Measurements from ENCODE around the gene MEF2C. TPM values are rescaled to one million over a fixed set of nuclear protein-coding genes. Genes with fewer than 3 reads are reported as not detected.

MEF2C gene
- total RNA-seq, 1 experiment from 2014 or later = 13.0 TPM

GRCh38 chr5:88836195-88836838, 46.7 kb downstream of the MEF2C start:
- DNase-seq (ENCODE audit: low read depth, low spot score) (no peak), ATAC-seq (no peak)
- BruUV-seq (replicated peaks) = no TSS peak
- no peak for TF ChIP-seq ZFX (IDR thresholded peaks at IDR 0.05)
- H3K9me3 ChIP-seq (ENCODE audit: control insufficient read depth in 1 of 2, insufficient read depth in 1 of 2, low read depth in 1 of 2, low read length in 2 of 2) = no peaks in the 10 kb centered on the region
- no peaks in the 10 kb centered on the region for H3K79me2 ChIP-seq (ENCODE audit: insufficient read depth, low read length)
- H3K27ac ChIP-seq (ENCODE audit: low read depth, low read length) = no peak overlapping the region
- H3K9me2 ChIP-seq (ENCODE audit: insufficient read depth) = no peaks in the 10 kb centered on the region
- H3K27me3 ChIP-seq (ENCODE audit: insufficient read depth, low read length) = no peaks in the 10 kb centered on the region
- ChIA-PET CTCF (no interaction called here), POLR2A (no interaction called here), RAD21 (ENCODE audit: low non-redundant PET in 1 of 2, low total read pairs in 2 of 2, uncharacterized antibody in 2 of 2, unreplicated experiment in 2 of 2) (no interaction called here)
- H3K4me2 ChIP-seq (ENCODE audit: low read length) = 0 out of 2 replicates have a peak overlapping the region, but pooled peaks have one; percentile 5
- H3K4me3 ChIP-seq (replicated peaks in 1 of 2; ENCODE audit: low read depth in 1 of 2, low read length in 2 of 2) = no peak overlapping the region
- H2AFZ ChIP-seq (ENCODE audit: low read depth, low read length, poor library complexity, severe bottlenecking) = no peak overlapping the region
- no peak overlapping the region for H3K9ac ChIP-seq (ENCODE audit: low read length)
- no peaks in the 10 kb centered on the region for H4K20me1 ChIP-seq (ENCODE audit: insufficient read depth)
- no peaks in the 10 kb centered on the region for H3K36me3 ChIP-seq (ENCODE audit: control insufficient read depth in 1 of 2, insufficient read depth in 2 of 2, low read length in 2 of 2)
- no peaks in the 10 kb centered on the region; a peak in 1 of 4 replicates for H3K4me1 ChIP-seq (ENCODE audit: control insufficient read depth in 1 of 2, insufficient read depth in 2 of 2, low read length in 2 of 2)
- intact Hi-C loops (cut with micrococcal nuclease) = no loop called here

DNA sequence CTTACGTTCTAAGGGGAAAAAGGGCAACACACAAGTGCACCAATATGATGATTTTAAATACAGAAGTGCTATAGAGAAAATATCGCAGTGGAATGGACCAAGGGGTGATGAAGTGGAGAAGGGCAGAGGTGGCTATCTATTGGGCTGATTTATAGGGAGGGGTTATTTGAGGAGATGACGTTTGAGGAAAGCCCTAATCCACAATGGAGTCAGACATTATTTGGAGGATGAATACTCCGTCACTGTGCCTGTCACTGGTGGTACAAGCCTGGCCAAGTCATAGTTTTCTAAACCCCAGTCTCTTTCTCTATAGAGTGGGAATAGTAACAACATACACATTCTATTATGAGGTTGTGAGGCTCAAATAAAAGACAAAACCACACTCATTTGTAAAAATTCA, 48.5 kb downstream of the MEF2C start:
- no peak overlapping the region for H3K4me3 ChIP-seq (replicated peaks in 1 of 2; ENCODE audit: low read depth in 1 of 2, low read length in 2 of 2)
- BruUV-seq (replicated peaks) = no TSS peak
- no peaks in the 10 kb centered on the region for H3K36me3 ChIP-seq (ENCODE audit: control insufficient read depth in 1 of 2, insufficient read depth in 2 of 2, low read length in 2 of 2)
- H2AFZ ChIP-seq (ENCODE audit: low read depth, low read length, poor library complexity, severe bottlenecking) = no peak overlapping the region
- H3K27ac ChIP-seq (ENCODE audit: low read depth, low read length) = no peak overlapping the region
- DNase-seq (ENCODE audit: low read depth, low spot score) (no peak), ATAC-seq (no peak)
- no peaks in the 10 kb centered on the region for H3K9me2 ChIP-seq (ENCODE audit: insufficient read depth)
- intact Hi-C loops (cut with micrococcal nuclease) = no loop called here
- H3K4me2 ChIP-seq (ENCODE audit: low read length) = no peak overlapping the region
- H3K79me2 ChIP-seq (ENCODE audit: insufficient read depth, low read length) = no peaks in the 10 kb centered on the region
- no peaks in the 10 kb centered on the region for H3K9me3 ChIP-seq (ENCODE audit: control insufficient read depth in 1 of 2, insufficient read depth in 1 of 2, low read depth in 1 of 2, low read length in 2 of 2)
- peaks cover 0 to under 1% of the 10 kb centered on the region in 2 experiments; a peak in 2 of 4 replicates for H3K4me1 ChIP-seq (ENCODE audit: control insufficient read depth in 1 of 2, insufficient read depth in 2 of 2, low read length in 2 of 2)
- no peaks in the 10 kb centered on the region for H3K27me3 ChIP-seq (ENCODE audit: insufficient read depth, low read length)
- H4K20me1 ChIP-seq (ENCODE audit: insufficient read depth) = no peaks in the 10 kb centered on the region
- CTCF ChIA-PET = no interaction called here
- no peak for TF ChIP-seq EZH2phosphoT487 (IDR thresholded peaks at IDR 0.05; ENCODE audit: borderline replicate concordance)
- TF ChIP-seq REST (IDR thresholded peaks at IDR 0.05; ENCODE audit: low read depth) = no peak
- no peak for TF ChIP-seq SP1 (IDR thresholded peaks at IDR 0.05; ENCODE audit: low read depth)
- no peak for TF ChIP-seq ELF1 (IDR thresholded peaks at IDR 0.05; ENCODE audit: borderline replicate concordance, low read depth)
- no peak for TF ChIP-seq MAX (IDR thresholded peaks at IDR 0.05)
- no peak for TF ChIP-seq ZBTB33 (IDR thresholded peaks at IDR 0.05; ENCODE audit: extremely low read depth, insufficient replicate concordance, low read length)
- TF ChIP-seq TCF7L2 (IDR thresholded peaks at IDR 0.05; ENCODE audit: borderline replicate concordance, extremely low read depth, insufficient read depth, insufficient read length) = no peak
- TF ChIP-seq CEBPB (IDR thresholded peaks at IDR 0.05; ENCODE audit: low read depth) = no peak
- no peak for TF ChIP-seq POLR2A (IDR thresholded peaks at IDR 0.05; ENCODE audit: borderline replicate concordance, extremely low read depth, insufficient read depth, insufficient read length)
- no peak for TF ChIP-seq SIN3A (IDR thresholded peaks at IDR 0.05; ENCODE audit: low read depth)
- TF ChIP-seq FOSL1 (IDR thresholded peaks at IDR 0.05; ENCODE audit: low read depth) = no peak
- no peak for TF ChIP-seq YY1 (IDR thresholded peaks at IDR 0.05; ENCODE audit: extremely low read depth, insufficient replicate concordance, low read depth, low read length)
- no peak for TF ChIP-seq POLR2AphosphoS5 (IDR thresholded peaks at IDR 0.05; ENCODE audit: low read depth, low read length)
- H3K9ac ChIP-seq (ENCODE audit: low read length) = no peak overlapping the region
- POLR2A ChIA-PET = no interaction called here
- RAD21 ChIA-PET (ENCODE audit: low non-redundant PET in 1 of 2, low total read pairs in 2 of 2, uncharacterized antibody in 2 of 2, unreplicated experiment in 2 of 2) = no interaction called here
